Gastroesophageal sphincter (tissue), 4 donors: ENCODE data around the gene ALDH2. TPM values are rescaled to one million over a fixed set of nuclear protein-coding genes. Genes with fewer than 3 reads are reported as not detected.
"Not testable (repeated sequence)": the region's sequence is repeated elsewhere in the genome, so short reads cannot be mapped to it uniquely, and the experiment has no call there.

Source experiments
- ATAC-seq: fragments of 150-250 bp; one replicate; pipeline ENCODE4 v1.9.1; 2016; ENCODE audit warnings: mild to moderate bottlenecking, moderate library complexity
- H3K27ac ChIP-seq, 4 donors: fragments of 200-600 bp; sonication (generic) in 3 of 4; 1 replicate in 3 of 4; 2 replicates in 1 of 4; pipeline ENCODE4 v1.5.1; 2016 to 2019
- H3K27me3 ChIP-seq: fragments of 200-600 bp; sonication (generic); one replicate; pipeline ENCODE4 v1.5.1; 2019
- H3K36me3 ChIP-seq, 2 donors: fragments of 200-600 bp; sonication (generic); one replicate each; pipeline ENCODE4 v1.5.1; 2019; ENCODE audit warnings: control low read depth in 1 of 2
- H3K4me1 ChIP-seq, 3 donors: fragments of 200-600 bp; sonication (generic); 1 replicate in 2 of 3; 2 replicates in 1 of 3; pipeline ENCODE4 v1.5.1; 2016 to 2019; ENCODE audit warnings: control low read depth in 2 of 3
- H3K4me3 ChIP-seq, 2 donors: fragments of 200-600 bp; sonication (generic); one replicate each; pipeline ENCODE4 v1.5.1; 2019; ENCODE audit warnings: mild to moderate bottlenecking in 1 of 2, moderate library complexity in 1 of 2
- H3K9me3 ChIP-seq, 3 donors: fragments of 200-600 bp; sonication (generic); one replicate each; pipeline ENCODE4 v1.5.1; 2017 to 2019; ENCODE audit warnings: control low read depth in 2 of 3
- EP300 ChIP-seq: sonication (generic); formaldehyde crosslinking; IDR thresholded peaks from one replicate; pipeline ENCODE4 v1.6.1; 2017; ENCODE audit warnings: antibody characterized with exemption, mild to moderate bottlenecking
- POLR2A ChIP-seq, 2 donors: fragments of 450-650 bp; IDR thresholded peaks; one replicate each; pipeline ENCODE4 v1.6.1; 2017; ENCODE audit warnings: antibody characterized with exemption in 2 of 2, mild to moderate bottlenecking in 2 of 2, moderate library complexity in 1 of 2
- POLR2AphosphoS5 ChIP-seq: sonication (generic); formaldehyde crosslinking; IDR thresholded peaks from one replicate; pipeline ENCODE4 v1.6.1; 2017; ENCODE audit warnings: antibody characterized with exemption
- WGBS, 2 donors: methylation state at CpG; one replicate each; pipeline ENCODE4 v1.1.5; 2018; ENCODE audit warnings: low coverage in 1 of 2; 5-methylcytosine and 5-hydroxymethylcytosine counted together
- total RNA-seq, 4 donors: library from RNA; depleted of rRNA; stranded (reverse); fragments of >200 nt; gene quantifications; one replicate each; pipeline ENCODE4 v1.1.0, GENCODE V29; 2016
- TF ChIP-seq, protein P1 (sequence below), 4 experiments: fragments of 200-600 bp in 2 of 4; fragments of 450-650 bp in 2 of 4; sonication (generic) in 1 of 4; IDR thresholded peaks; one replicate each; pipeline ENCODE4 v1.5.1; 2017 to 2019; ENCODE audit warnings: antibody characterized with exemption in 4 of 4, mild to moderate bottlenecking in 2 of 4, moderate library complexity in 2 of 4

ALDH2 gene
- total RNA-seq, 4 donors from 2014 or later = 197 to 245 (median 209) TPM

DNA sequence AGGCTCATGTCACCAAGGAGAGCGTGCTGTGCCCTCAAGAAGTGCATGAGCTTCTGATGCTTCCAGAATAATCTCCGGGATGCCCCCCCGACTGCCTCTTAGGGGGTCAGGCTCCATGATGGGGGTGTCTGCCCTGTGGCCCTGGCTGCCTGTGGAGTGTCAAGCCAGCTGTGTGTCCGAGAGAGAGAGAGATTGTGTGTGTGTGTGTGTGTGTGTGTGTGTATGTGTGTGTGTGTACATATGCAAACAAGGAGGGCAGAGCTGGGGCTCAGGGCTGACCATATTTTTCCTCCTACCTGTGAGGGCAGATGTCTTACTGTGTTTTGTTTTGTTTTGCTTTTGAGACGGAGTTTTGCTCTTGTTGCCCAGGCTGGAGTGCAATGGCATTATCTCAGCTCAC, 5.6 kb upstream of the ALDH2 start:
- H3K9me3 ChIP-seq = no peaks in the 10 kb centered on the region
- no peak overlapping the region for H3K27ac ChIP-seq
- 40 to 100% methylated on average over 1 to 3 of the region's 5 CpGs for WGBS, 2 donors
- TF ChIP-seq POLR2AphosphoS5 (no peak), EP300 (no peak), POLR2A (IDR thresholded peaks at IDR 0.05) (no peak)
- TF ChIP-seq, protein P1, sequence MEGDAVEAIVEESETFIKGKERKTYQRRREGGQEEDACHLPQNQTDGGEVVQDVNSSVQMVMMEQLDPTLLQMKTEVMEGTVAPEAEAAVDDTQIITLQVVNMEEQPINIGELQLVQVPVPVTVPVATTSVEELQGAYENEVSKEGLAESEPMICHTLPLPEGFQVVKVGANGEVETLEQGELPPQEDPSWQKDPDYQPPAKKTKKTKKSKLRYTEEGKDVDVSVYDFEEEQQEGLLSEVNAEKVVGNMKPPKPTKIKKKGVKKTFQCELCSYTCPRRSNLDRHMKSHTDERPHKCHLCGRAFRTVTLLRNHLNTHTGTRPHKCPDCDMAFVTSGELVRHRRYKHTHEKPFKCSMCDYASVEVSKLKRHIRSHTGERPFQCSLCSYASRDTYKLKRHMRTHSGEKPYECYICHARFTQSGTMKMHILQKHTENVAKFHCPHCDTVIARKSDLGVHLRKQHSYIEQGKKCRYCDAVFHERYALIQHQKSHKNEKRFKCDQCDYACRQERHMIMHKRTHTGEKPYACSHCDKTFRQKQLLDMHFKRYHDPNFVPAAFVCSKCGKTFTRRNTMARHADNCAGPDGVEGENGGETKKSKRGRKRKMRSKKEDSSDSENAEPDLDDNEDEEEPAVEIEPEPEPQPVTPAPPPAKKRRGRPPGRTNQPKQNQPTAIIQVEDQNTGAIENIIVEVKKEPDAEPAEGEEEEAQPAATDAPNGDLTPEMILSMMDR (IDR thresholded peaks at IDR 0.05) = no peak
- peaks cover 0 to 17% (median 0%) of the 10 kb centered on the region in 3 donors for H3K4me1 ChIP-seq
- no peak overlapping the region for H3K4me3 ChIP-seq
- no peaks in the 10 kb centered on the region for H3K27me3 ChIP-seq
- no peak for ATAC-seq
- H3K36me3 ChIP-seq = peaks cover 0 to 13% of the 10 kb centered on the region in 2 donors

DNA sequence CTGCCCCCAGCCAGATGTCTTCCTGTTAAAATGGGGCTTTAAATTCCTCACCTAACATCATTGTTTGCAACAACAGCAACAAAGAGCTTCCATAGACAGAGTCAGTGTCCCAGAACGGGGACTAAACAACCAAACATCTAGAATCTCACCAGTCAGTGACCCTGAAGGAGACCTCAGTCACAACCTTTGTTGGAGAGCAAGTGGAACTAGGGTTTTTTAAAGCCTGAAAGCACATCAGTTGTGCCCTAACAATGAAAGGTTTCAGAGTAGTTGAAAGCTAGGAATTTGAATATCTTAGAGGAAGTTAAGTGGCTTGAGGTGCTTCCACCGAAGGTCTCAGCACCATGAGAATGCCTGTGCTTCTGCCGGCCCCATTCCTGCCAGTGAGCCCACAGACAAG, 5.0 kb upstream of the ALDH2 start:
- H3K4me1 ChIP-seq = peaks cover 0 to 22% (median 4%) of the 10 kb centered on the region in 3 donors
- H3K36me3 ChIP-seq = peaks cover 0 to 7% of the 10 kb centered on the region in 2 donors
- no peak for ATAC-seq
- H3K27me3 ChIP-seq = no peaks in the 10 kb centered on the region
- no peak overlapping the region for H3K27ac ChIP-seq
- TF ChIP-seq, protein P1 (IDR thresholded peaks at IDR 0.05) = no peak
- TF ChIP-seq POLR2AphosphoS5 = no peak
- TF ChIP-seq EP300 = no peak
- TF ChIP-seq POLR2A (IDR thresholded peaks at IDR 0.05) = no peak
- 63 to 92% methylated on average over 2 of the region's 3 CpGs for WGBS, 2 donors
- H3K4me3 ChIP-seq = no peak overlapping the region
- no peaks in the 10 kb centered on the region for H3K9me3 ChIP-seq

DNA sequence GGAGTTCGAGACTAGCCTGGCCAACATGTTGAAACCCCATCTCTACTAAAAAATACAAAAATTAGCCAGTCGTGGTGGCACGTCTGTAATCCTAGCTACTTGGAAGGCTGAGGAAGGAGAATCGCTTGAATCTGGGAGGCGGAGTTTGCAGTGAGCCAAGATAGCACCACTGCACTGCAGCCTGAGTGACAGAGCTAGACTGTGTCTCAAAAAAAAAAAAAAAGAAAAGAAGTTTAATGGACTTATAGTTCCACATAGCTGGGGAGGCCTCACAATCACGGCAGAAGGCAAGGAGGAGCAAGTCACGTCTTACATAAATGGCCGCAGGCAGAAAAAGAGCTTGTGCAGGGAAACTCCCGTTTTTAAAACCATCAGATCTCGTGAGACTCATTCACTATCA, 3.2 kb upstream of the ALDH2 start:
- H3K27me3 ChIP-seq, H3K9me3 ChIP-seq, H3K27ac ChIP-seq, H3K36me3 ChIP-seq, H3K4me3 ChIP-seq, ATAC-seq: not testable (repeated sequence)
- WGBS, 2 donors = 53 to 64% methylated on average over 8 to 9 of the region's 10 CpGs
- peaks cover 0 to 18% (median 5%) of the 10 kb centered on the region in 3 donors for H3K4me1 ChIP-seq

DNA sequence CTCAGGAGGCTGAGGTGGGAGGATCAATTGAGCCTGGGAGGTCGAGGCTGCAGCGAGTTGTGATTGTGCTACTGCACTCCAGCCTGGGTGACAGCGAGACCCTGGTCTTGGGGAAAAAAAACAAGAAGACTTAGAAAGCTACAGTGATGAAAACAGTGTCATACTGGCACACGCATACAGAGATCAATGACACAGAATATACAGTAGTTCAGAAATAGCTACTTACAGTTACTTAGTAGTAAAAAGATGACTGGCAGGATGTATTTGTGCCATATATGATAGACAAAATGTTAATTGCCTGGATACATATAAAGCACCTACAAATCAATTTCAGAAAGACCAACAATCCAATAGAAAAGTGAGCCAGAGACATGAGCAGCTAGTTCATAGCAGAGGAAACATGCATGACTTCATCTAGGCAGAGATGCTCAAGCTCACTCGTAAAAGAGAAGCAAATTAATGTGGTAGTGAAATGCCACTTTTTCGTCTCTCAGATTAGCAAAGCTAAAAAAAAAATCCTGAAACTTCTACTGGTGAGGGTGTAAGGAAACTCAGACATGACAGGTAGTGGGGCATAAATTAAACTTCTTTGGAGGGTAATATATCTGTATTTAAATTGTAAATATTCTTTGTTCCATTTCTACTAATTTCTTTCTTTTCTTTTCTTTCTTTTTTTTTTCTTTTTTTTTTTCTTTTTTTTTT, 2.5 kb upstream of the ALDH2 start:
- no peak overlapping the region for H3K4me3 ChIP-seq
- no peaks in the 10 kb centered on the region for H3K9me3 ChIP-seq
- H3K27me3 ChIP-seq = no peaks in the 10 kb centered on the region
- WGBS, 2 donors = 58 to 66% methylated on average over 4 to 6 of the region's 6 CpGs
- H3K27ac ChIP-seq = no peak overlapping the region
- TF ChIP-seq, protein P1 (IDR thresholded peaks at IDR 0.05) = no peak
- TF ChIP-seq POLR2AphosphoS5 (no peak), POLR2A (IDR thresholded peaks at IDR 0.05) (no peak), EP300 (no peak)
- no peaks in the 10 kb centered on the region for H3K36me3 ChIP-seq
- H3K4me1 ChIP-seq = peaks cover 0 to 25% (median 11%) of the 10 kb centered on the region in 3 donors
- no peak for ATAC-seq

DNA sequence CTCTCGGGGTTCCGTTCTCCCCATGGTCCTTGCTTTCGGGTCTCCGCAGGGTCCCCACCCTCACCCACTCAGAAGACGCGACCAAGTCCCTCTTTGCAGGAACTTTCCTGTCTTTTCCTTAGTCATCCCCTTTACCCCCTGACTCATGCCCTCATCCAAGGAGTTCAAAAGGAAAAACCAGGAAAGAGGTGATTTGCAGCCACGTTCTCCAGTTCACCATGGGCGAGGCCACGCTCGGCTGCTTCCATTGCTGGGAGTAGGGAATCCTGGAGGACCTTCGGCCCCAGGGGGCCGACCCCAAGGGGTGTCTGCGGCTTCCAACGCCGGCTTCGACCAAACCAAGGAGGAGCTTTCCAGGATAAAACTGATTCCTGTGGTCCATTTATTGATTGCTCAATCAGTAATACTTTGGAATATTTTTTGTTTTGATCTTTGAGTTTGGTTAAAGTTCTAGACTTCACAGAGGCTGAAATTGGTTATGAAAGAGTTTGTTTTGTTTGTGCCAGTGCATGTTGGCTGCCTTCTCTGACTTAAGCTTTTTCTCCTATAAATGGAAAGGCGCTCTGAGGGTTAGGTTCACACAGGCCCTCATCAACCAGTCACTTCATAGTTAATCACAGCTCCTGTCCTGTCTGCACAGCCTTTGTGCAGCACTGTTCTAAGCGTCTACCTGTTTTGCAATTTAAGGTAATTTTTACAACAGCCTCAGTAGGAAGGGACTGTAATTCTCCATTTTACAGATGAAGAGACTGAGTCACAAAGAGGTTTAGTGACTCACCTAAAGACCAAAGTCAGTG, 827 bp downstream of the ALDH2 start:
- H3K4me3 ChIP-seq = peak overlapping the region; percentile 47 to 76
- H3K4me1 ChIP-seq = peaks cover 0 to 58% (median 14%) of the 10 kb centered on the region in 3 donors
- H3K27ac ChIP-seq = peak overlapping the region; percentile 40 to 95 (median 89)
- TF ChIP-seq EP300 = no peak
- TF ChIP-seq, protein P1 (IDR thresholded peaks at IDR 0.05) = no peak
- TF ChIP-seq POLR2AphosphoS5 = peak; percentile 10
- peak; percentile 28 for ATAC-seq
- no peaks in the 10 kb centered on the region for H3K9me3 ChIP-seq
- WGBS, 2 donors = 3 to 13% methylated on average over 4 to 17 of the region's 18 CpGs
- H3K36me3 ChIP-seq = no peaks in the 10 kb centered on the region
- no peaks in the 10 kb centered on the region for H3K27me3 ChIP-seq
